HFFc6 (cell line): ENCODE measurements around the gene RASGRF2. TPM values are rescaled to one million over a fixed set of nuclear protein-coding genes. Genes with fewer than 3 reads are reported as not detected.
A peak's percentile ranks its signal among the peaks of the same experiment; 100 is the strongest.

Experiments
- DNase-seq: peaks from one replicate; pipeline ENCODE4 v3.0.0-alpha.2; 2018
- H3K27ac Mint-ChIP-seq: 2 replicates; pipeline ENCODE4 v1.8.0; 2020; ENCODE audit warnings: mild to moderate bottlenecking, mixed read lengths
- H3K27me3 Mint-ChIP-seq: 2 replicates; pipeline ENCODE4 v1.8.0; 2021; ENCODE audit warnings: mild to moderate bottlenecking, moderate library complexity, mixed read lengths; ENCODE audit not compliant: insufficient read depth
- H3K36me3 Mint-ChIP-seq: 2 replicates; pipeline ENCODE4 v1.8.0; 2021; ENCODE audit warnings: low read depth, mixed read lengths
- H3K4me1 Mint-ChIP-seq: 2 replicates; pipeline ENCODE4 v1.8.0; 2020; ENCODE audit warnings: low read depth, mixed read lengths
- H3K4me3 Mint-ChIP-seq: 2 replicates; pipeline ENCODE4 v1.8.0; 2020; ENCODE audit warnings: mild to moderate bottlenecking, moderate library complexity, mixed read lengths
- H3K9me3 Mint-ChIP-seq: 2 replicates; pipeline ENCODE4 v1.8.0; 2020; ENCODE audit warnings: mild to moderate bottlenecking, mixed read lengths
- total RNA-seq, 6 experiments: library from RNA; stranded (reverse); fragmentation: NEBNext Ultra II Directional; extraction: Animal tissue kit (Norgen Biotek cat#: 25700); gene quantifications; 2 replicates in 1 of 6; 3 replicates in 5 of 6; pipeline ENCODE4 v1.2.3, GENCODE V29; 2021
- TF ChIP-seq, protein P1 (sequence below): fragments of 200-600 bp; sonication (generic); IDR thresholded peaks from 2 replicates; pipeline ENCODE4 v1.5.0; 2021; ENCODE audit warnings: antibody characterized with exemption, mild to moderate bottlenecking

The RASGRF2 gene
- total RNA-seq, 6 experiments from 2014 or later: 0.21 to 0.97 (median 0.69) TPM

DNA sequence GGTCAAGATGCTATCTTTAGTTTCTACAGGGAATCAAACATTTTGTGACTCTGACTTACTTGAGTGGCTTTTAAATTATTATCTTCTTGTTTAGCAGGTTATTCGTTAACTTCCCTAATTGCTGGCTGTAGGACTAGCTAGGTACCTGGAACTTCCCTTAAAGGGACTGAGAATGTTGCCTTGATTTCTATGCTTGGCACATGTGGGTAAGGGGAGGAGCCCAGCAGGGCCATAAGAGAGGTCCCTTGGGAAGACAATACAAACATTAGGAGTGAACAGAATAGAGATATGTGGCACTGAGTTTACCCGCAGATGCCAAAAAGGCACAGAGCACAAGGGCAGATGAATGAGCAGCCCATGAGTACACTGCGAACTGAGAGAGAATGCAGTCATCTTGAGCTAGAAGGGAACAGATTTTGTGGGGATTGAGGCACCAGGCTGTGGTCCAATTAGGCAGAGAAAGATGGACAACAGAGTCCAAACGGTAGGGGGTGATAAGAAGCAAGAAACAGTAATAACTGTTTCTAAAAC, 282.8 kb downstream of the RASGRF2 start:
- DNase-seq: no peak
- H3K9me3 Mint-ChIP-seq: no peaks in the 10 kb centered on the region
- no peaks in the 10 kb centered on the region for H3K27me3 Mint-ChIP-seq
- no peaks in the 10 kb centered on the region for H3K36me3 Mint-ChIP-seq
- no peak overlapping the region for H3K4me3 Mint-ChIP-seq
- H3K4me1 Mint-ChIP-seq: peaks cover 10% of the 10 kb centered on the region
- TF ChIP-seq, protein P1, sequence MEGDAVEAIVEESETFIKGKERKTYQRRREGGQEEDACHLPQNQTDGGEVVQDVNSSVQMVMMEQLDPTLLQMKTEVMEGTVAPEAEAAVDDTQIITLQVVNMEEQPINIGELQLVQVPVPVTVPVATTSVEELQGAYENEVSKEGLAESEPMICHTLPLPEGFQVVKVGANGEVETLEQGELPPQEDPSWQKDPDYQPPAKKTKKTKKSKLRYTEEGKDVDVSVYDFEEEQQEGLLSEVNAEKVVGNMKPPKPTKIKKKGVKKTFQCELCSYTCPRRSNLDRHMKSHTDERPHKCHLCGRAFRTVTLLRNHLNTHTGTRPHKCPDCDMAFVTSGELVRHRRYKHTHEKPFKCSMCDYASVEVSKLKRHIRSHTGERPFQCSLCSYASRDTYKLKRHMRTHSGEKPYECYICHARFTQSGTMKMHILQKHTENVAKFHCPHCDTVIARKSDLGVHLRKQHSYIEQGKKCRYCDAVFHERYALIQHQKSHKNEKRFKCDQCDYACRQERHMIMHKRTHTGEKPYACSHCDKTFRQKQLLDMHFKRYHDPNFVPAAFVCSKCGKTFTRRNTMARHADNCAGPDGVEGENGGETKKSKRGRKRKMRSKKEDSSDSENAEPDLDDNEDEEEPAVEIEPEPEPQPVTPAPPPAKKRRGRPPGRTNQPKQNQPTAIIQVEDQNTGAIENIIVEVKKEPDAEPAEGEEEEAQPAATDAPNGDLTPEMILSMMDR: no peak
- H3K27ac Mint-ChIP-seq: no peak overlapping the region

DNA sequence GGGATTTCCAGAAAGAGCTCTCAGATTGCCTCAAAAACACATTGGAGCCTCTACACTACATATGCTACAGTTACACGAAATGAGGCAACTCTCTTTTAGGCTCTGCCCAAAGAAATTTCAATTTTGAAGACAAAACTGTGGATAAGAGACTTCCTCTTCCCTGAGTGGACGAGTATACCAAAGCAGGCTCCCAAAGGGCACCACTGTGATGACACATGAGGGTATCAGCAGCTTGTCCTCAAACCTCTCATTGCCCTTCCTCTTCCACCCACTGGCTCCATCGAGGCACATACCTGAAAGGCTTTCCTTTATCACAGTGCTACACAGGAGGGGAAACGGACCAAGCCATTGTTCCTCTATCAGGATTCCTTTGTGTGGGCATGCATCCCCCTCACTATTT, 284.3 kb downstream of the RASGRF2 start:
- Mint-ChIP-seq H3K4me1 (peaks cover 16% of the 10 kb centered on the region), H3K36me3 (no peaks in the 10 kb centered on the region), H3K9me3 (no peaks in the 10 kb centered on the region), H3K4me3 (no peak overlapping the region), H3K27ac (no peak overlapping the region), H3K27me3 (no peaks in the 10 kb centered on the region)
- TF ChIP-seq, protein P1: no peak
- no peak for DNase-seq

DNA sequence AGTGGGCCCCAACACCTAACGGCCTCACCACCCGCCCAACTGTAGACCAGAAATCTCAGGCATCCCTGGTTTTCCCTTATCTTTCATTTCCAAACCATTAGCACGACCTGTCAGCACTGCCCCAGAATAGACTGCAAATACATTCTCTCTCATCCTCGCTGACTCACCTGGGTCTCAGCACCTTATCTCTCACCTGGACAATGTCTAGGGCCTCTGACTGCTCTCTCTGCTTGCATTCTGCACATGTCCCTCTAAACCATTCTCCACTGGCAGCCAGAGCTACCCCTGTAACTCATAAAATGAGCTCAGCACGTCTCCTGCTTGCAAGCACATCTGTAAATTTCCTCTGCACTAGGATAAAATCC, 285.7 kb downstream of the RASGRF2 start:
- no peaks in the 10 kb centered on the region for H3K27me3 Mint-ChIP-seq
- no peak overlapping the region for H3K4me3 Mint-ChIP-seq

DNA sequence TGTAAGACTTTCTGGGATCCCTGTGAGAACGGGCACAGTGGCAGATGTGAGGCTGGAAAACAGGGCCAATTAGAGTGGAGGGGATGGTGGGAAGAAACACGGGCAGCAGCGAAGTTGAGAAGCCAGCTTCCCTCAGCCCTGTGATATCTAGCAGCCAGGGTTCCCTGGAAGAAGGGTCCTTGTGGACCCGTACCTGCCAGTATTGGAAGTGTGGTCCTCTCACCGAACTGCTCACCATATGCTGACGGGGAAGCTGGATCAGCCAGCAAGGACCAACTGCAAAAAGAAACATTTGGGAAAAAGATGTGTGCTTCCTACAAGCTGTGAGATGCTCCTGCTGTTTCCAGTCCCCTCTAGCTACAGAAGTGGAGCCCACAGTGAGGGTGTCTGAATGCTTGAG, 286.5 kb downstream of the RASGRF2 start:
- Mint-ChIP-seq H3K4me3 (no peak overlapping the region), H3K9me3 (no peaks in the 10 kb centered on the region), H3K36me3 (peaks cover 9% of the 10 kb centered on the region), H3K4me1 (peaks cover 16% of the 10 kb centered on the region), H3K27ac (no peak overlapping the region), H3K27me3 (no peaks in the 10 kb centered on the region)
- TF ChIP-seq, protein P1: no peak
- DNase-seq: no peak

More for the DNA sequence above, 285.7 kb downstream of the RASGRF2 start:
- no peak for DNase-seq
- Mint-ChIP-seq H3K36me3 (peaks cover 9% of the 10 kb centered on the region), H3K27ac (no peak overlapping the region), H3K4me1 (peaks cover 16% of the 10 kb centered on the region), H3K9me3 (no peaks in the 10 kb centered on the region)
- TF ChIP-seq, protein P1: no peak

DNA sequence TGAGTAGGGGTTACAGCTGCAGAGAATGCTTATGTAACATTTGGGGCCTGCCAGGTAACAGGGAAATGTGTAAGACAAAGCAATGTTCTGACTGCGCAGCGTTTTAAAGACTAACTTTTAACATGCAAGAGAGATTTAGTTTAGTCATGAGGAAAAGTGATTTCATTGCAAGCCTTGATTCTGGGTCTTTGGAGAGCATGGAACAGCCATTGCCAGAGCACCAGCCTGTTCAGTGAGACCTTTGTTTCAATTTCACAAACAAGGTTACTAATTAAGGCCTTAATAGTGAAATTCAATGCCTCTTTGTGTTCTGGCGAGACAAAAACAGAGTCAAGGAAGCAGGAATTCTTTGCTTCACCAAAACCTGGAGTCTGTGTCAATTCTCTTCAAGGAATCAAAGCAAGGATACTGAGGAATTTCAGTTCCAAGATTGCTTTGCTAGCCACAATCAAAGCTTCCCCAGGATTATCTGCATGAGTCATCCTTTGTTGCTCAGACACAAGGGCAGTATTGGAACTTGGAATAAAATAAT, 287.3 kb downstream of the RASGRF2 start:
- Mint-ChIP-seq H3K36me3 (peaks cover 9% of the 10 kb centered on the region), H3K4me3 (no peak overlapping the region), H3K27ac (no peak overlapping the region), H3K4me1 (peaks cover 16% of the 10 kb centered on the region), H3K9me3 (no peaks in the 10 kb centered on the region), H3K27me3 (no peaks in the 10 kb centered on the region)
- TF ChIP-seq, protein P1: no peak
- peak; percentile 31 for DNase-seq

DNA sequence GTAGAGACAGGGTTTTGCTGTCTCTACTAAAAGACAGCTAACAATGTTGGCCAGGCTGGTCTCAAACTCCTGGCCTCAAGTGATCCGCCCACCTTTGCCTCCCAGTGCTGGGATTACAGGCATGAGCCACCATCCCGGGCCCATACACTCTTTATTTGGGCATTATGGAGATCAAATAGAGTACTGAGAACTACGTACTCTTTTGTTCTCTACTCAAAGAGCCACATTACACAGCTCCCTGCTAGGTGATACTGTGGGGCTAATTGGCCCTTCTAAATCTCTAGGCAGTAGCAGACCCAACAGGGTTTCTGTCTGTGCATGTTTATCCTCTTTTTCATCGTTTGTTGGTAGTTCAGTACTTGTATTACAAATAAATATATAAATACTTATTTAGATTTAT, 289.1 kb downstream of the RASGRF2 start:
- Mint-ChIP-seq H3K9me3 (no peaks in the 10 kb centered on the region), H3K27ac (no peak overlapping the region), H3K4me3 (no peak overlapping the region), H3K36me3 (peaks cover 9% of the 10 kb centered on the region), H3K27me3 (no peaks in the 10 kb centered on the region), H3K4me1 (peaks cover 16% of the 10 kb centered on the region)
- TF ChIP-seq, protein P1: no peak
- DNase-seq: no peak
